Left cardiac atrium (tissue), 4 donors: ENCODE data around the gene PRKCI. TPM values are rescaled to one million over a fixed set of nuclear protein-coding genes. Genes with fewer than 3 reads are reported as not detected.
"Not testable (repeated sequence)": the region's sequence is repeated elsewhere in the genome, so short reads cannot be mapped to it uniquely, and the experiment has no call there.

Source experiments
- ATAC-seq, 2 donors: fragments of 200-7000 bp; cut with Tn5 transposase; one replicate each; pipeline ENCODE4 v1.9.1; 2020; ENCODE audit warnings: mild to moderate bottlenecking in 2 of 2, moderate library complexity in 2 of 2
- DNase-seq: peaks from one replicate; pipeline ENCODE4 v3.0.0-alpha.2; 2020
- intact Hi-C, 2 donors: fragments of 100-400 bp; cut with DNase I; formaldehyde crosslinking; loops; one replicate each; pipeline versions ENCODE4 v1.14.1 to v1.15.1; 2022 to 2023
- long read RNA-seq: library from polyadenylated mRNA; unstranded; transcript quantifications from one replicate; pipeline ENCODE4 v2.0.0, GENCODE V29; 2021
- total RNA-seq, 2 donors: library from RNA; stranded (reverse); fragmentation: NEBNext Ultra II Directional; extraction: Animal tissue kit (Norgen Biotek cat#: 25700); gene quantifications; one replicate each; pipeline ENCODE4 v1.2.1, GENCODE V29; 2021
- donor health status: DM: no; HTN: yes; CAD: no.
- donor health status: DM: no; HTN: yes; CAD: no; lungs with severe emphysema.
- donor health status: DM: yes; HTN: yes; CAD: no.
- donor health status: Dilated cardiomyopathy.

The PRKCI gene
- 10 to 100 TPM; 16.1 to 17.6 TPM for total RNA-seq
- long read RNA-seq, full-length matches to known transcripts, result 10 of 16 reads
- long read RNA-seq, partial matches to known transcripts, result 2 of 16 reads
- long read RNA-seq, other reads (novel, unspliced or antisense), result 4 of 16 reads

DNA sequence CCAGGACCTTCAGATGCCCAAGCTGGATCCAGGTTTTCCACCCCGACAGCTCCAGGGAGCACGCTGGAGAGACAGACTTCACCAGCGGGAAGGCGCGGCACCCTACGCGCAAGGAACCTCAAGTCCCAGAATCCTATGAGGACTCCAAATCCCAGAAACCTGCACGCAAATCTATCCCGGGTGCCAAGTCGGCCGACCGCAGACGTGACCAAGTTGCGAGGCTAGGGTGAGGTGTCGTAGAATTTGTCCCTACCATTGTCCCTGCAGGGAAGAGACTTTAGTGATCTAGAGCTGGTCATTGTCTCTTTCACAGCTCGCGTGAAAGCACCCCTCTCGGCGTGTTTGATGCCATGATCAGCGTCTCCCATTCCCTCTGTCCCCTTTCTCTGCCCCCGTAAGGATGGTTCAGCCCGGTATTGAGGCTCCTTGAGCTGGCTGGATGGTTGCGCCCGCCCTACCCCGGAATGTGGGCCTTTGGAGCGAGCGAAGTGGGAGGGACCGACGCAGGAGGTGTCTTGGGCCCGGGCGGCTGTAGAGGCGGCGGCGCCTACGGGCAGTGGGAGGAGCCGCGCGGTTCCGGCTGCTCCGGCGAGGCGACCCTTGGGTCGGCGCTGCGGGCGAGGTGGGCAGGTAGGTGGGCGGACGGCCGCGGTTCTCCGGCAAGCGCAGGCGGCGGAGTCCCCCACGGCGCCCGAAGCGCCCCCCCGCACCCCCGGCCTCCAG, at the start of gene PRKCI:
Gene PRKCI, plus strand, starts transcription at position 501 of the 723 bp plus-strand sequence. CDS start 246 bp downstream, outside the sequence.
- ATAC-seq (peak; percentile 99 to 100), DNase-seq (peak; percentile 97)
- intact Hi-C loops, result no loop called here

DNA sequence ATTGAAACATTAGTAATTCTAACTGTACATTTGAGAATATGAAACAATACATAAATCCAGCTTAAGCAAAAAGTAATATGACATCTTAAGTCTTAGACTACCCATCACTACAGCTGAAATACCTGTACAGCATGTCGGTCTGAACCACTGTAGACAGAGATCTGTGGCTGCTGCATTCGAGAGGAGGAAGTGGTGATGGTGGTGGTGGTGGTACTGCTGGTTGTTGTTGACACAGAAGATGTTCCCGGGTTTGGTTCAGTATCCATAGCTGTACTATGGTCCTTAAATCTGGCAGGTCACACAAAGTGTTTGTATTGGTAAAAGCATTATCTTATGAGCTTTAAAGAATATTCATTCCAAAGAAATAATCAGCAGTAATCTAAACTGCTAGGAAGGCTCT, 43.6 kb upstream of the PRKCI start:
- no peak for DNase-seq
- no peak for ATAC-seq
- intact Hi-C loops, result no loop called here

DNA sequence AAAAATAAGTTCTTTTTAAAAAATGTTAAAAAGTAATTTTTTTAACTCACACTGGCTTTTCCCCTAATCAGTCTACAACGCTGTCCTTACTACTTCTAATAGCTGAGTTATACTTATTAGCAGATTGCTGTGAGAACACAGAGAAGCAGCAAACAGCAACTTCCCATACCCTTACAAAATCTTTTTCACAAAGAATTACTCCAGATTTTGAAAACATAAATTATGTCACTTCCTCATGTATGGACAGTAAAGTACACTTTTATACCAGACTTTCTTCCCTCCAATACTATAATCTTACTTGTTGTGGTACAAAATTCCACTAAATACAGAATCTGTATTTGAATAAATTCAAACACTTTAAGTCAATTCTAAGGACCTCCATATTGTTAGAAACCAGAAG, 42.8 kb upstream of the PRKCI start:
- intact Hi-C loops, result no loop called here
- no peak for DNase-seq
- ATAC-seq, result no peak

DNA sequence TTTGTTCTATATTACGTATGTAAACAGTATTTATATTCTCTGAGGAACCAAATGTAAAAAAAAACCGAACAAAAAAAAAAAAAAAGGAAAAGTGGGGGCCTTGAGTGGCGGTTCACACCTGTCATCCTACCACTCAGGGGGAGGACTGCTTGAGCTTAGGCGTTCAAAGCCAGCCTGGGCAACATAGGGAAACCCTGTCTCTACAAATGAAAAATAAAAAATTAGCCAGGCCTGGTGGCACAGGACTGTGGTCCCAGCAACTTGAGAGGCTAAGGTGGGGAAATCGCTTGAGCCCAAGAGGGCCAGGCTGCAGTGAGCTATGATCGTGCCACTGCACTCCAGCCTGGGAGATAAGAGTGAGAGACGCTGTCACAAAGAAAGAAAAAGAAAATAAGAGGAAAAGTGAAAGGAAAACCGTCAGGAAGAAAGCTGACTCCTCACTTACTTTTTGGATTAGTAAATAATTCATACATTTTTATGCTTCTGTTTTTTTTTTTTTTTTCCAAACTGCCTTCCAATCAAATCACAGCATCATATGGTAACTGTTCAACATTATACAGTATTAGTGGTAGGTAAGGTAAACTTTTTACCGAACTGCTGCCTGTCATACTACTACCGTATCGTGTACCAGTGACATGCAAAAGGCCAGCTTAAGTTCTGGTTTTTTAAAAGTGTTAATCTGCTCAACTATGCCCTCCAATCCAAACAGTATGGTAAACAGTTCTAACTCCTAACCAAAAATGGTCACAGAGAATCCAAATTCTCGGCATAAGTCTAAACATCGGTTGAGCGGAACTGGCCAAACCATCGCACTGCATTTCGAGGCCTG, 41.9 kb upstream of the PRKCI start:
- DNase-seq (no peak), ATAC-seq (peak; percentile 12 to 16)
- intact Hi-C loops, result loop anchor here in 1 of 2 donors (10.0 kb wide), 1 partner anchor 175 kb away; the partner anchor contains the start of gene SKIL

DNA sequence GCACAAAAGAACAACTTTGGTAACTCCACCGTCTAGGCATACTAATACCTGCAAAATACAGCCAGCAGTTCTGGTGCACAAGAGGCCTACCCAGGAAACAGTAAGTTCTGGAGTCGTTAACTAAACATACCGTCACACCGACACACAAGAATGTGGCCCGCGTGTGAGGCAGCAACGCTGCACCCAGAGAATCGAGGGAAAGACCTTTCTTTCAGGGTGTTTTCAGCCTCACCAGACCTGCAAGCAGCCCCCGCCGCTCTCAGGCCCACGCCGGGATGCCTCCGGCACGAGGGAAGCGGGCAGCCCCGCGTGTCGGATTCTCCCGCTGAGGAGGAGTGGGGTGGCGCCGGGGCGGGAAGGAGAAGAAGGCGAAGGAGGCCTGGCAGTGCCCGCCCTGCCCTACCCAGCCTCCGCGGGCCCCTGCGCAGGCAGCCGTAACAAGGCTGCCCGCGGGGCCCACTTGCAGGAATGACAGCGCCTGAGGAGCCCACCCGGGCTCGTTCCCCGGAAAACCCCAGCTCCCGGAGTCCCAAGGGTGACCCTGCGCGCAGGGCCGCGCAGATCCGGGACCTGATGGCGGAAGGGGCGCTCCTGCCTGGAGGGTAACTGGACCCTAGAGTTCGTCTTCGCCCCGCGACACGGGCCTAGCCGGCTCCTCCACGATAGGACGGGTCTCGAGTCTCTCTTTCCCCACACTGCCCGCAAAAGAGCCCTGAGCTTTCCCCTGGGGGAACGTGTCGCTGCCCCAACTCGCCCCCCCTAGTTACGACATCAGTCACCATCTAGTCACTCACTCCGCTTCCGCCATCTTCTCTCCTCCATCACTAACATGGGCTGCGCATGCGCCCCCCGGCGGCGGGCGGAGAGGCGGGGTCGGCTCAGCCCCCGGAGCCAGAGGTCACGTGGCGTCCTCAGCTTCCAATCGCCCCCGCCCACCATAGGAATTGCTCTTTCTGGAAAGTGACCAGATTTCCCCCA, 41.0 kb upstream of the PRKCI start, which contains the start of gene PHC3:
Gene PHC3, minus strand, starts transcription at position 826 of the 978 bp plus-strand sequence. Its CDS starts 18 bp downstream, at position 808.
- peak; percentile 95 to 97 for ATAC-seq
- intact Hi-C loops, result loop anchor here in 1 of 2 donors (10.0 kb wide), 1 partner anchor 174 kb away; the partner anchor contains the start of gene SKIL
- peak; percentile 94 for DNase-seq

DNA sequence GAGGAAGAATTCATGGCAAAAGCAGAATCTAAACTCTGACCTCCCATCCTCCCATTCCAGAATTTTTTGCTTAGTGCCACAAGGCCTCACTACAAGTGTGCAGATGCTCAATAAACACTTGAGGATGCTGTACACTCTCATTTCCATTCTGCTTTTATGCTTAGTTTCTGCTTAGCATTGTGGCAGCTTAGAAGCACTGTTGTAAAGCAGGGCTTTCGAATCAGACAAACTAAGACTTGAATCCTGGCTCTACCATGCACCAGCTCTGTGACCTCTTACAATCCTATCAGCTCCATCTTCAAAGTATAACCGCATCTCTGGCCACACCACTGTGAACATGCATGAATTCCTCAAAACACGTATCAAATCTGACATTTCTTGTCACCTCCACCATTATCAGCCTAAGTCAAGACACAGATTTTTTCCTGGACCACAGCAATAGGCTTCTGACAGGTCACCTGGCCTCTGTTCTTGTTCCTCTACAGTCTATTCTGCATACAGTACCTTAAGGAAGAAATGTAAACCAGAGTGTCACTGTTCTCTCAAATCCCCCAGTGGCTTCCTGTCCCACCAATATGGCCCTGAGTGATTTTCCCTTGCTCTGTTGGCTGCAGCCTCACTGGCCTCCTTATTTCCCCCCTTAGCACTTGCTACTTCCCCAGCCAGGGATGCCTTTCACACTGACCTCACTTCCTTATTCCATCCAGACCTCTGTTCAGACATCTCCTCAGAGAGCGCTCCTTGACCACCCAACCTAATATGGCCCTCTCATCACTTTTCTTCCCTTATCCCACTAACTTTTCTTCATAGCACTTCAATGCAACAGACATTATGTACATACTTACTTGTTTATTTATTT, 32.6 kb upstream of the PRKCI start:
- intact Hi-C loops, result loop anchor here in 1 of 2 donors (10.0 kb wide), 1 partner anchor 165 kb away; the partner anchor contains the start of gene SKIL
- DNase-seq (no peak), ATAC-seq (peak in 1 of 2 donors; percentile 41)

DNA sequence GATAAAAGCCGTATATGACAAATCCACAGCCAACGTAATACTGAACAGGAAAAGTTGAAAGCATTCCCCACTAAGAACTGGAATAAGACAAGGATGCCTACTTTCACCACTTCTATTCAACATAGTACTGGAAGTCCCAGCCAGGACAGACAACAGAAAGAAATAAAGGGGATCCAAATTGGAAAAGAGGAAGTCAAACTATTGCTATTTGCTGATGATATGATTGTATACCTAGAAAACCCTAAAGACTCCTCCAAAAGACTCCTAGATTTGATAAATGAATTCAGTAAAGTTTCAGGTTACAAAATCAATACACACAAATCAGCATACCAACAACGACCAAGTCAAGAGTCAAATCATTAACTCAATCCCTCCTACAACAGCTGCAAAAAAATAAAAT, 26.5 kb upstream of the PRKCI start:
- ATAC-seq, DNase-seq, intact Hi-C loops: not testable (repeated sequence)

DNA sequence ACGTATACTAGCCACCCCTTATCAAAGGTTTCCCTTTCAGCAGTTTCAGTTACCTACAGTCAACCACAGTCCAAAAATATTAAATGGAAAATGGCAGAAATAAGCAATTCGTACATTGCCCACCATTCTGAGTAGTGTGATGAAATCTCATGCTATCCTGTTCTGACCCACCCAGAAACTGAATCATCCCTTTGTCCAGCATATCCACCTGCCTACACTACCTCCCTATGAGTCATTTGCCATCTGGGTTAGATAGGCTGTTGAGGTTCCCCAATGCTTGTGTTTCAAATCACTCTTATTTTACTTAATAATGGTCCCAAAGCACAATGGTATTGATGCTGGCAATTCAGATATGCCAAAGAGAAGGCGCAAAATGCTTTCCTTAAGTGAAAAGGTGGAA, 25.4 kb upstream of the PRKCI start:
- ATAC-seq (peak in 1 of 2 donors; percentile 76), DNase-seq (no peak)
- intact Hi-C loops, result no loop called here

DNA sequence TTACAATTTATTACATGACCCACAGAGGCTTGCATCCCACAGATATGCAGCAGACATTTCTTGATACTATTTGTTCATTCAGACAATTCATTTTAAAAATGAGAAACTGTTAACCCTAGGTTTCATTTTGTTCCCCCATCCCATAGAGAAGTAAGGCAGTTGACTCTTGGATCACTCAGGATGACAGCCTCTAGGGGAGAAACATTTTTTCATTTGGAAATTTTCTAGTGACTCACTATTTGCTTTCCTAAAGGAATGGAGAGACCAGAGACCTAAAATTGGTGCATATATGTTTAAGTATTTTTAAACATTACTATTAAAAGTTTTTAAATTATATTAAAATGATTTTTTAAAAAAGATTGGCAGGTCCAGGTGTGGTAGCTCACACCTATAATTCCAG, 21.2 kb upstream of the PRKCI start:
- intact Hi-C loops, result no loop called here
- DNase-seq, result no peak
- ATAC-seq, result no peak

DNA sequence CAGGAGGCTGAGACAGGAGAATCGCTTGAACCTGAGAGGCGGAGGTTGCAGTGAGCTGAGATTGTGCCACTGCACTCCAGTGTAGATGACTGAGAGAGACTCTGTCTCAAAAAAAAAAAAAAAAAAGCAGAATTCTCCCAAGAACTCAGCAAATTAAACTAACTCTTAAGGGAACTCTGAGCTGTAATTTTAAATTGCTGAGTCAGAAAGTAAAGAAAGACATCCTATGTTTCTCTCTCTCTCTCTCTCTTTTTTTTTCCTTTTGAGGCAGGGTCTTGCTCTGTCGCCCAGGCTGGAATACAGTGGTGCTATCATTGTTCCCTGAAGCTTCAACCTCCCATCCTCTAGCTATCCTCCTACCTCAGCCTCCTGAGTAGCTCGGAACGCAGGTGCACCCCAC, 20.7 kb upstream of the PRKCI start:
- DNase-seq (no peak), ATAC-seq (no peak)
- intact Hi-C loops, result no loop called here

DNA sequence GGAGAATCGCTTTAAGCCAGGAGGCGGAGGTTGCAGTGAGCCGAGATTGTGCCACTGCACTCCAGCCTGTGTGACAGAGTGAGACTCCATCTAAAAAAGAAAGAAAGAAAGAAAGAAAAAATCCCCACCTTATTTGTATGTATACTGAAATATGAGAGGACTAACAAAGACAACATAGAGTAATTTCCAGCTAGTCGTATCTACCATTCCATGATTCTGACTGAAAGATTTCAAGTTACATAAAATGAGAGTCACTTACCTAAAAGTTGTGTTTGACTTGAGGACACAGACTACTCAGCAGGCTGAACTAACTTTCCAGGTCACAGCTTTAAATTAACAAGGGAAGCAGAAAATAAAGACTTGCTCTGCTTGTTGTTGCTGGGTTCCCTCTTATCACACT, 18.8 kb upstream of the PRKCI start:
- intact Hi-C loops, result no loop called here
- no peak for ATAC-seq

DNA sequence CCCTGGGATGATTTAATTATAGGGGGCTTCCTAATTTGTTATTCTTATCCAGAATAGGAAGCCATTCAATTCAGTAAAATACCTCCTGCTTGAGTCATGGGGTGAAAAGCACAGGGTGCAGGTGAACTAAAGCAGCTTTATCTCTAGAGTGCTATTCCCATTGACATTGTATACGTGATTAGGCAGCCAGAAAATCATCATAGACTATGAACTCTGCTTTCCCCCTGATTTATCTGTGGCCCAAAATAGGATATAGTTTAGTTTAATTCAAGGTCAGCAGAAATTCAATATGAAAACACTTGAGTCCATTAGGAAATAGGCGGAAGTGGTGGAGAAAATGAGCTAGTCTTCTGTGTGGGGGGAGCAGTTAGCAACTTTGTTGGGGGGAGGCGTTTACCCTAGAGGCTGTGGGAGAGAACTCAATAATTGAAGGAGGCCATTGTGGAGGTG, 18.2 kb upstream of the PRKCI start:
- intact Hi-C loops, result no loop called here
- DNase-seq (no peak), ATAC-seq (no peak)

More for the DNA sequence above, 18.8 kb upstream of the PRKCI start:
- no peak for DNase-seq

DNA sequence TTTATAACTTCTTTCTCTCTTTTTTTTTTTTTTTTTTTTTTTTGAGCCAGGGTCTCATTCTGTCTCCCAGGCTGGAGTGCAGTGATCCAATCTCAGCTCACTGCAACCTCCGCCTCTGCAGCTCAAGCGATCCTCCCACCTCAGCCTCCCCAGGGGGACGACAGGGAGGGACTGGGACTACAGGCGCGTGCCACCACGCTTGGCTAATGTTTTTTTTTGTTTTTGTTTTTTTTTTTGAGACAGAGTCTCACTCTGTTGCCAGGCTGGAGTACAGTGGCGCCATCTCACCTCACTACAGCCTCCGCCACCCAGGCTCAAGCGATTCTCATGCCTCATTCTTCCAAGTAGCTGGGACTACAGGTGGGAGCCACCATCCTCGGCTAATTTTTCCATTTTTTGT, 17.7 kb upstream of the PRKCI start:
- DNase-seq (no peak), ATAC-seq (no peak)
- intact Hi-C loops, result no loop called here

DNA sequence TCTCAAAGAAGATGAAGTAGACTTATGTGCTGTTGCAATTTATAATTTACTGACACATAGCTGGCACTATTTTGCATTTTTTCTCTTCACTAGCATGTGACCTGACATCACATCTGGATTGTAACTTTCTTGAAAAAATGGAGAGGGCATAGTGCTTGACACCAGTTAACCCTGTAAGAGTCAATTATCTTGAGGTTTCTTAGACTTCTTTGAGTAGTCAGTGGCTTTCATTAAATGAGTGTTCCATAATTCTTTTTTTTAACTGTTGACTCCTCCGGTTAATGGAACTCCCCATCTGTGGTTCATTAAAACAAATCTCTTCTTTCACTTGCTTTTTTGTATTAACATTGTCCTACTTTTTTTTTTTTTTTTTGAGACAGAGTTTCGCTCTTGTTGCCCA, 16.9 kb upstream of the PRKCI start:
- ATAC-seq, result peak in 1 of 2 donors; percentile 23
- intact Hi-C loops, result no loop called here
- DNase-seq, result no peak

DNA sequence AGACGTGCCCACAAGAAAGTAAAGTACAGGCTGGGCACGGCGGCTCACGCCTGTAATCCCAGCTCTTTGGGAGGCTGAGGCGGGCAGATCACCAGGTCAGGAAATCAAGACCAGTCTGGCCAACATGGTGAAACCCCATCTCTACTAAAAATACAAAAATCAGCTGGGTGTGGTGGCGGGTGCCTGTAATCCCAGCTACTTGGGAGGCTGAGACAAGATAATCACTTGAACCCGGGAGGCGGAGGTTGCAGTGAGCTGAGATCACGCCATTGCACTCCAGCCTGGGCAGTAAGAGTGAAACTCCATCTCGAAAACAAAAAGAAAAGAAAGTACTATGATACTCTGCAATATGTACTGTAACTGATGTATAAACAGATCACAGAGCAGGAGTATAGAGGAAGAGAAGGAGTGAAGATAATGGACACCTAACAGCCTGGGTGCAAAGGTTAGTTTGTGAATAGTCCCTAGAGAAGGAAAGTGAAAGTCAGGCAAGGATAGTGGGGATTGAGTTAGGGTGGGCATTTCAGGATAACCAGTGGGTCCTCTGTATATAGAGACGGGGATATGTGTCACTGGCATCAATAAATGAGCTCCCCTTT, 16.0 kb upstream of the PRKCI start:
- intact Hi-C loops, result not testable (repeated sequence)

DNA sequence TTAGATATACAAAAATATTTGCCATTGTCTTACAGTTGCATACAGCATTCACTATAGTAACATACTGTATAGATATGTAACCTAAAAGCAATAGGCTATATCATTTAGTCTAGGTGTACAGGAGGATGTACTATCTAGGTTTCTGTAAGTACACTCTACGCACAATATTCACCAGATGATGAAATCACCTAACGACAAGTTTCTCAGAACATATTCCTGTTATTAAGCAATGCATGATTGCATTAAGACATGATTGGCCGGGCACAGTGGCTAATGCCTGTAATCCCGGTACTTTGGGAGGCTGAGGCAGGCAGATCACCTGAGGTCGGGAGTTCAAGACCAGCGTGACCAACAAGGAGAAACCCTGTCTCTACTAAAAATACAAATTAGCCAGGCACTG, 14.5 kb upstream of the PRKCI start:
- DNase-seq (no peak), ATAC-seq (no peak)
- intact Hi-C loops, result no loop called here

More for the DNA sequence above, 16.0 kb upstream of the PRKCI start:
- not testable (repeated sequence) for ATAC-seq, DNase-seq

DNA sequence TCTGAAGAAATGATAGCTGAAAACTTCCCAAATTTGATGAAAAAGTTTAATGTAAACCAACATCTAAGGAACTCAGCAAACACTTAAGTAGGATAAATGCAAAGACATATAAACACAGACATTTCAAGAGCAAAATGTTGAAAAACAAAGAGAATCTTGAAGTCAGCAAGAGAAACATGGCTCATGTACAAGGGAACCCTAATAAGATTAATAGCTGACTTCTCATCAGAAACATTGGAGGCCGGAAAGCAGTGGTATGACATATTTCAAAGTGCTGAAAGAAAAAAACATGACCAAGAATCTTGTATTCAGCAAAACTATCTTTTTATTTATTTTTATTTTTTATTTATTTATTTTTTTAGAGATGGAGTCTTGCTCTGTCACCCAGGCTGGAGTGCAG, 10.6 kb upstream of the PRKCI start:
- no peak for ATAC-seq
- no peak for DNase-seq
- intact Hi-C loops, result no loop called here
